Testis (tissue), 2 donors: ENCODE measurements around the gene TMEM229A.

Source experiments
- POLR2A ChIP-seq: fragments of 450-650 bp; IDR thresholded peaks from one replicate; pipeline ENCODE4 v1.6.1; 2017; ENCODE audit warnings: antibody characterized with exemption, mild to moderate bottlenecking, moderate library complexity
- TF ChIP-seq, protein P1 (sequence below), 3 experiments: fragments of 450-650 bp in 2 of 3; fragments of 200-600 bp in 1 of 3; sonication (generic) in 1 of 3; IDR thresholded peaks; one replicate each; pipeline ENCODE4 v1.5.1; 2016 to 2019; ENCODE audit warnings: antibody characterized with exemption in 3 of 3, mild to moderate bottlenecking in 2 of 3, moderate library complexity in 1 of 3

DNA sequence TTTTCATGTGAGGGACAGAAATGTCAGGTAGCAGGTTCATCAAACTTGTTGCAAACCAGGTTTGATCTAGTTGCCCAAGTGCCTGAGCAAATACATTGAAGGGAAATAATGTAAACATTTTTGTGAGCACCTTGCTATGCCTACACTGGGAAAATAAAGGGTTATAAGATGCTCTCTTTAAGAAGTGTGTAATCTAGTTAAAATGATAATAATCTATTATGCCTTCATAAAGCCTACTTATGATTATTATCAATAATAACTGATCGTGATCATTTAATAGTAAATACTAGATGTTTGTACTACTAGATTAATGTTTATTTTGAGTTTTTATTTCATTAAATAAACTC, 1.9 kb upstream of the TMEM229A start:
- no peak for TF ChIP-seq POLR2A
- TF ChIP-seq, protein P1, sequence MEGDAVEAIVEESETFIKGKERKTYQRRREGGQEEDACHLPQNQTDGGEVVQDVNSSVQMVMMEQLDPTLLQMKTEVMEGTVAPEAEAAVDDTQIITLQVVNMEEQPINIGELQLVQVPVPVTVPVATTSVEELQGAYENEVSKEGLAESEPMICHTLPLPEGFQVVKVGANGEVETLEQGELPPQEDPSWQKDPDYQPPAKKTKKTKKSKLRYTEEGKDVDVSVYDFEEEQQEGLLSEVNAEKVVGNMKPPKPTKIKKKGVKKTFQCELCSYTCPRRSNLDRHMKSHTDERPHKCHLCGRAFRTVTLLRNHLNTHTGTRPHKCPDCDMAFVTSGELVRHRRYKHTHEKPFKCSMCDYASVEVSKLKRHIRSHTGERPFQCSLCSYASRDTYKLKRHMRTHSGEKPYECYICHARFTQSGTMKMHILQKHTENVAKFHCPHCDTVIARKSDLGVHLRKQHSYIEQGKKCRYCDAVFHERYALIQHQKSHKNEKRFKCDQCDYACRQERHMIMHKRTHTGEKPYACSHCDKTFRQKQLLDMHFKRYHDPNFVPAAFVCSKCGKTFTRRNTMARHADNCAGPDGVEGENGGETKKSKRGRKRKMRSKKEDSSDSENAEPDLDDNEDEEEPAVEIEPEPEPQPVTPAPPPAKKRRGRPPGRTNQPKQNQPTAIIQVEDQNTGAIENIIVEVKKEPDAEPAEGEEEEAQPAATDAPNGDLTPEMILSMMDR (IDR thresholded peaks at IDR 0.05): no peak
